Neuronal stem cell (in vitro differentiated cells): Measurements from ENCODE around the gene BRAF.
"Not testable (repeated sequence)": the region's sequence is repeated elsewhere in the genome, so short reads cannot be mapped to it uniquely, and the experiment has no call there.

Experiments used
- DNase-seq: peaks from one replicate; pipeline ENCODE4 v3.0.0-alpha.2; 2013; ENCODE audit warnings: low spot score
- H2AFZ ChIP-seq: one replicate; pipeline ENCODE4 v1.6.1; 2013; ENCODE audit warnings: mild to moderate bottlenecking, low read length, inconsistent platforms
- H2AK5ac ChIP-seq: 2 replicates; pipeline ENCODE4 v1.6.1; 2013; ENCODE audit warnings: low read depth, mild to moderate bottlenecking, inconsistent platforms, low read length, moderate library complexity, mixed read lengths
- H2BK120ac ChIP-seq: 2 replicates; pipeline ENCODE4 v1.6.1; 2013; ENCODE audit warnings: low read depth, mild to moderate bottlenecking, inconsistent platforms, low read length, moderate library complexity, mixed read lengths
- H2BK12ac ChIP-seq: one replicate; pipeline ENCODE4 v1.6.1; 2013; ENCODE audit warnings: low read length, inconsistent platforms
- H2BK15ac ChIP-seq: 2 replicates; pipeline ENCODE4 v1.6.1; 2013; ENCODE audit warnings: mild to moderate bottlenecking, low read length, inconsistent platforms, mixed read lengths
- H2BK5ac ChIP-seq: one replicate; pipeline ENCODE4 v1.6.1; 2013; ENCODE audit warnings: inconsistent platforms, mild to moderate bottlenecking, low read length, moderate library complexity
- H3K14ac ChIP-seq: one replicate; pipeline ENCODE4 v1.6.1; 2013; ENCODE audit warnings: low read length, inconsistent platforms
- H3K18ac ChIP-seq: 2 replicates; pipeline ENCODE4 v1.6.1; 2013; ENCODE audit warnings: low read length, inconsistent platforms
- H3K23ac ChIP-seq: 2 replicates; pipeline ENCODE4 v1.6.1; 2013; ENCODE audit warnings: low read depth, mild to moderate bottlenecking, mixed read lengths, low read length, inconsistent platforms; ENCODE audit not compliant: poor library complexity
- H3K27ac ChIP-seq: replicated peaks from 3 replicates; pipeline ENCODE4 v1.5.1; 2013; ENCODE audit warnings: low read length, inconsistent platforms
- H3K27me3 ChIP-seq, 3 experiments: 2 replicates each; pipeline ENCODE4 v1.6.1; 2013; ENCODE audit warnings: low read length in 3 of 3, mild to moderate bottlenecking in 2 of 3, inconsistent platforms in 1 of 3, low read depth in 1 of 3, mixed read lengths in 1 of 3, moderate library complexity in 1 of 3; ENCODE audit not compliant: control insufficient read depth in 3 of 3, insufficient read depth in 3 of 3
- H3K36me3 ChIP-seq, 2 donors: replicated peaks in 1 of 2; 2 replicates each; pipeline ENCODE4 v1.6.1; 2013; ENCODE audit warnings: low read length in 2 of 2; ENCODE audit not compliant: control insufficient read depth in 2 of 2, insufficient read depth in 2 of 2
- H3K4ac ChIP-seq: 2 replicates; pipeline ENCODE4 v1.6.1; 2013; ENCODE audit warnings: inconsistent platforms, mild to moderate bottlenecking, low read length, moderate library complexity
- H3K4me1 ChIP-seq, 2 donors: 1 replicate in 1 of 2; 2 replicates in 1 of 2; pipeline ENCODE4 v1.6.1; 2013; ENCODE audit warnings: low read length in 2 of 2, low read depth in 1 of 2; ENCODE audit not compliant: control insufficient read depth in 2 of 2, insufficient read depth in 1 of 2
- H3K4me2 ChIP-seq: one replicate; pipeline ENCODE4 v1.6.1; 2013; ENCODE audit warnings: mild to moderate bottlenecking, low read length, inconsistent platforms; ENCODE audit not compliant: insufficient read depth, poor library complexity, severe bottlenecking
- H3K4me3 ChIP-seq, 2 donors: 2 replicates each; pipeline ENCODE4 v1.5.1; 2013; ENCODE audit warnings: low read length in 2 of 2, mild to moderate bottlenecking in 2 of 2, inconsistent platforms in 1 of 2, moderate library complexity in 1 of 2
- H3K79me1 ChIP-seq: one replicate; pipeline ENCODE4 v1.6.1; 2013; ENCODE audit warnings: low read depth, mild to moderate bottlenecking, inconsistent platforms, low read length, moderate library complexity
- H3K9ac ChIP-seq: one replicate; pipeline ENCODE4 v1.6.1; 2013; ENCODE audit warnings: mild to moderate bottlenecking, low read depth, low read length, inconsistent platforms; ENCODE audit not compliant: poor library complexity
- H3K9me3 ChIP-seq, 2 donors: replicated peaks in 1 of 2; 2 replicates each; pipeline versions ENCODE3 to v1.6.1; 2013; ENCODE audit warnings: low read length in 2 of 2, mild to moderate bottlenecking in 2 of 2, inconsistent platforms in 1 of 2, low read depth in 1 of 2, mixed read lengths in 1 of 2, moderate library complexity in 1 of 2; ENCODE audit not compliant: control insufficient read depth in 2 of 2, insufficient read depth in 1 of 2
- H4K8ac ChIP-seq: one replicate; pipeline ENCODE4 v1.6.1; 2013; ENCODE audit warnings: low read depth, mild to moderate bottlenecking, inconsistent platforms, low read length, moderate library complexity
- H4K91ac ChIP-seq: one replicate; pipeline ENCODE4 v1.6.1; 2013; ENCODE audit warnings: low read length, low read depth, mild to moderate bottlenecking, inconsistent platforms; ENCODE audit not compliant: poor library complexity
- WGBS, 2 donors: extraction: QIAGEN DNeasy Blood & Tissue Kit; methylation state at CpG; one replicate each; pipeline ENCODE4 v1.1.7; 2013; ENCODE audit warnings: missing lambda C conversion rate in 2 of 2, mixed read lengths in 1 of 2; ENCODE audit not compliant: insufficient read length in 2 of 2, insufficient replicate concordance in 1 of 2; ENCODE audit errors: extremely low coverage in 2 of 2; 5-methylcytosine and 5-hydroxymethylcytosine counted together

The BRAF gene

DNA sequence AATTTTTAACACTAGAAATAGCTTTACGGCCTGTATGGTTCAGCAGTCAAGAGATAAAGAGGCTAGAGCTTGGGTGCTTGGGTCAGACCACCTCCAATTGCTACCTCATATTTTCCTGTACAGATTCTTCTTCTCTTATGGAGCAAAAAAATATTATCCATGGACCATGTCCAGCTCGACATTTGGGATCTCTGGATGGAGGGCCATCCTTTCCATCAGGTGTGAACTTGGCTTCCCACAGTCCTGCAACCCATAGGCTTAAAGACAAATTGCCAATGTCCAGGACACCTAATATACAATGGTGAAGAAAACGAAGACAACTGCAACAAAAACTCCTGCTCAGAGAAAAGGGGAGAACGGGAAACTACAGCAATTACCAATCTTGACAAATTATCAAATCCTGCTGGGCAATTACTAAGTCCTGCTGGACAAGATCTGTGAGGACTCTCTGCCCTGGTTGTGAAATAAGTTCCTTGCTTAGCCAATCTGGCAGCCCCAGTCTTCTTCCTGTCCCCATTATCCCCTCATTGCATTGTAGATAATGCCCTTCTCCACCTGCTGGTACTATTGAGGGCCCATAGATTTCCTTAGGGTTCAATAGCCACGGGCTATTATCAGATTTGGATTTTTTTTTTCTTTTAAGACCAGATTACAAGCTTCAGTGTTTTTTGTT lies 42.0 kb upstream of the BRAF start:
- Histone ChIP-seq H3K23ac (no peak overlapping the region), H4K8ac (no peak overlapping the region), H3K4ac (no peak overlapping the region), H3K9ac (no peak overlapping the region), H3K36me3 (no peaks in the 10 kb centered on the region), H3K14ac (no peak overlapping the region), H2BK5ac (no peak overlapping the region), H3K9me3 (no peaks in the 10 kb centered on the region), H4K91ac (no peak overlapping the region), H3K79me1 (no peaks in the 10 kb centered on the region), H3K4me2 (no peak overlapping the region), H3K4me3 (no peak overlapping the region), H2AFZ (no peak overlapping the region), H3K27ac (no peak overlapping the region), H2AK5ac (no peak overlapping the region), H2BK12ac (no peak overlapping the region), H3K4me1 (no peaks in the 10 kb centered on the region), H3K27me3 (peaks cover 0 to 6% (median 0%) of the 10 kb centered on the region in 3 experiments), H2BK120ac (no peak overlapping the region), H2BK15ac (no peak overlapping the region), H3K18ac (no peak overlapping the region)
- WGBS, 2 donors = no CpG with 5 or more reads among the region's 5 CpGs
- DNase-seq = no peak

DNA sequence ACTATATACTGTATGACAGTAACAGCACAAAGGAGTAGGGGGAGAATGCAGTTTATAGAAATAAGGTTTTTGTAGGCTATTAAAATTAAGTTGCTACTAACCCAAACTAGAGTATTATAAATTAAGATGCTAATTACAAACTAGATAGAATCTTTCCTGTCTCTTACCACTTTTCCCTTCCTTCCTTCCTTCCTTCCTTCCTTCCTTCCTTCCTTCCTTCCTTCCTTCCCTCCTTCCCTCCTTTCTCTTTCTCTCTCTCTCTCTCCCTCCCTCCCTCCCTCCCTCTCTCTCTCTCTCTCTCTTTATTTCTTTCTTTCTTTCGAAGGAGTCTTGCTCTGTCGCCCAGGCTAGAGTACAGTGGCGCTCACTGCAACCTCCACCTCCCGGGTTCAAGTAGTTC lies 36.4 kb upstream of the BRAF start:
- no peak for DNase-seq
- H3K36me3 ChIP-seq = no peaks in the 10 kb centered on the region
- H3K9ac ChIP-seq = no peak overlapping the region
- WGBS, 2 donors = no CpG with 5 or more reads among the region's 4 CpGs
- no peak overlapping the region for H4K8ac ChIP-seq
- H3K23ac ChIP-seq = no peak overlapping the region
- no peak overlapping the region for H3K4ac ChIP-seq
- H2AK5ac ChIP-seq = no peak overlapping the region
- no peak overlapping the region for H2AFZ ChIP-seq
- no peak overlapping the region for H3K27ac ChIP-seq
- H2BK12ac ChIP-seq = no peak overlapping the region
- no peak overlapping the region for H2BK15ac ChIP-seq
- no peak overlapping the region for H2BK120ac ChIP-seq
- no peak overlapping the region for H3K4me3 ChIP-seq
- H3K4me2 ChIP-seq = no peak overlapping the region
- no peaks in the 10 kb centered on the region for H3K27me3 ChIP-seq
- no peak overlapping the region for H3K14ac ChIP-seq
- no peak overlapping the region for H3K18ac ChIP-seq
- no peaks in the 10 kb centered on the region for H3K79me1 ChIP-seq
- H2BK5ac ChIP-seq = no peak overlapping the region
- H3K4me1 ChIP-seq = no peaks in the 10 kb centered on the region
- H3K9me3 ChIP-seq = no peaks in the 10 kb centered on the region
- no peak overlapping the region for H4K91ac ChIP-seq

DNA sequence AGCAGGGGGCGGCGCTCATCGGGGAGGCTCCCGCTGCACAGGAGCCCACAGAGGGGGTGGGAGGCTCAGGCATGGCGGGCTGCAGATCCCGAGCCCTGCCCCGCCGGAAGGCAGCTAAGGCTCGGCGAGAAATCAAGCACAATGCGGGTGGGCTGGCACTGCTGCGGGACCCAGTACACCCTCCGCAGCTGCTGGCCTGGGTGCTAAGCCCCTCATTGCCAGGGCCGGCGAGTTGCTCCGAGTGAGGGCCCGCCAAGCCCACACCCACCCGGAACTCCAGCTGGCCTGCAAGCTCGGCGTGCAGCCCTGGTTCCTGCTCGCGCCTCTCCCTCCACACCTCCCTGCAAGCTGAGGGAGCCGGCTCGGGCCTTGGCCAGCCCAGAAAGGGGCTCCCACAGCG lies 32.3 kb upstream of the BRAF start:
- not testable (repeated sequence) for H3K18ac ChIP-seq, H3K4me1 ChIP-seq, H3K23ac ChIP-seq, H3K14ac ChIP-seq, H2AFZ ChIP-seq, H3K4ac ChIP-seq, H3K27ac ChIP-seq, H2AK5ac ChIP-seq, DNase-seq, H2BK120ac ChIP-seq, H3K9me3 ChIP-seq, H3K4me2 ChIP-seq, H4K8ac ChIP-seq, H3K27me3 ChIP-seq, H2BK15ac ChIP-seq, H3K79me1 ChIP-seq, H2BK12ac ChIP-seq, H3K36me3 ChIP-seq, H3K9ac ChIP-seq, H2BK5ac ChIP-seq, H4K91ac ChIP-seq, H3K4me3 ChIP-seq
- WGBS, 2 donors = no CpG with 5 or more reads among the region's 25 CpGs

GRCh38 chr7:140945940-140946339 lies 21.2 kb upstream of the BRAF start:
- H3K9ac ChIP-seq = no peak overlapping the region
- no peaks in the 10 kb centered on the region for H3K9me3 ChIP-seq
- H2BK15ac ChIP-seq = no peak overlapping the region
- H3K36me3 ChIP-seq = no peaks in the 10 kb centered on the region
- DNase-seq = no peak
- no peak overlapping the region for H2AK5ac ChIP-seq
- no peaks in the 10 kb centered on the region for H3K79me1 ChIP-seq
- H4K91ac ChIP-seq = no peak overlapping the region
- H2BK120ac ChIP-seq = no peak overlapping the region
- no peak overlapping the region for H2AFZ ChIP-seq
- H3K4me1 ChIP-seq = no peaks in the 10 kb centered on the region
- no peak overlapping the region for H3K4me3 ChIP-seq
- H3K4ac ChIP-seq = no peak overlapping the region
- H4K8ac ChIP-seq = no peak overlapping the region
- H3K14ac ChIP-seq = no peak overlapping the region
- peaks cover 0 to 4% (median 0%) of the 10 kb centered on the region in 3 experiments for H3K27me3 ChIP-seq
- WGBS, 2 donors = no CpG with 5 or more reads among the region's 2 CpGs
- H3K18ac ChIP-seq = no peak overlapping the region
- no peak overlapping the region for H3K4me2 ChIP-seq
- H2BK12ac ChIP-seq = no peak overlapping the region
- H3K23ac ChIP-seq = no peak overlapping the region
- H2BK5ac ChIP-seq = no peak overlapping the region
- H3K27ac ChIP-seq = no peak overlapping the region
